Activated CD4-positive, alpha-beta T cell treated with anti-CD3 and anti-CD28 coated beads, Interleukin-2, amount 10 ng/mL, durations not matched to agents 7 days and 5 days (primary cell): Measurements from ENCODE around the gene HNF4A. TPM values are rescaled to one million over a fixed set of nuclear protein-coding genes. Genes with fewer than 3 reads are reported as not detected.
A peak's percentile ranks its signal among the peaks of the same experiment; 100 is the strongest.
"Not testable (repeated sequence)": the region's sequence is repeated elsewhere in the genome, so short reads cannot be mapped to it uniquely, and the experiment has no call there.

Experiments used
- CTCF ChIA-PET: fragments of 350-600 bp; sonication (Branson Sonifier 250); formaldehyde crosslinking; loops from one replicate; lab custom pipeline; 2021; ENCODE audit warnings: antibody characterized with exemption; lab: Charles Lee
- POLR2A ChIA-PET: fragments of 350-600 bp; sonication (Branson Sonifier 250); formaldehyde crosslinking; loops from one replicate; lab custom pipeline; 2021; ENCODE audit warnings: antibody characterized with exemption; lab: Charles Lee
- DNase-seq: peaks from one replicate; pipeline ENCODE4 v3.0.0-alpha.2; 2020
- H3K27ac Mint-ChIP-seq: one replicate; pipeline ENCODE4 v1.8.0; 2021; ENCODE audit warnings: mild to moderate bottlenecking, moderate library complexity, mixed read lengths
- H3K27me3 Mint-ChIP-seq: one replicate; pipeline ENCODE4 v1.8.0; 2021; ENCODE audit warnings: mixed read lengths
- H3K36me3 Mint-ChIP-seq: one replicate; pipeline ENCODE4 v1.8.0; 2021; ENCODE audit warnings: low read depth, mixed read lengths
- H3K4me1 Mint-ChIP-seq: one replicate; pipeline ENCODE4 v1.8.0; 2021; ENCODE audit warnings: mixed read lengths
- H3K4me3 Mint-ChIP-seq: one replicate; pipeline ENCODE4 v1.8.0; 2021; ENCODE audit warnings: mild to moderate bottlenecking, moderate library complexity, mixed read lengths
- H3K9me3 Mint-ChIP-seq: one replicate; pipeline ENCODE4 v1.8.0; 2021; ENCODE audit warnings: mixed read lengths
- total RNA-seq, 2 experiments: library from RNA; stranded (reverse); gene quantifications; one replicate each; pipeline ENCODE4 v1.2.3, GENCODE V29; 2021

The HNF4A gene
- not detected for total RNA-seq

DNA sequence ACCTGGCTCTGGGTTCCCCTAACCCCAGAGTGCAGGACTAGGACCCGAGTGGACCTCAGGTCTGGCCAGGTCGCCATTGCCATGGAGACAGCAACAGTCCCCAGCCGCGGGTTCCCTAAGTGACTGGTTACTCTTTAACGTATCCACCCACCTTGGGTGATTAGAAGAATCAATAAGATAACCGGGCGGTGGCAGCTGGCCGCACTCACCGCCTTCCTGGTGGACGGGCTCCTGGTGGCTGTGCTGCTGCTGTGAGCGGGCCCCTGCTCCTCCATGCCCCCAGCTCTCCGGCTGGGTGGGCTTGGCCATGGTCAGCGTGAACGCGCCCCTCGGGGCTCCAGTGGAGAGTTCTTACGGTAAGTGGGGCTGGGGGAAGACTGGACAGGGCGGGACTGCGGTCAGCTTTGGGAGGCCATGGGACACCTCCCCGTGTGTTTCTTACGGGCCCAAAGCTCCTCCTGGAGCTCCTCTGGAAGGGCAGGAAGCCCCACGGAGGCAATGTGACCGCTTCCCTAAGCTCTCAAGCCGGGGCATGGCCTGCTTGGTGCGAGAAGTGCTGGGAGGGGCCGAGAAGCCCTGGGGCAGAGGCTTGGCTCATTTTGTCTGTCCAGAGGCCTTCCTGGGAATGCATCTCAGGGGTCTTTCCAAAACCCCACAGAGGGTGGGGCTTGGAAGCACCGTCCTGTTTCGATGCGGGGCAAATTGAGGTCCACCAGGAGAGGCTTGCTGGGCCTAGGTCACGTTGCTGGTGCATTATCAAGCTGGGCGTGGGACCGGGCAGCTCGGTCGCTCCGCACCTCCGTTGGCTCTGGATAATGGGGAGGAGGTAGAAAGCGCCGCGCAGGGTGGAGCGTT, at the start of gene HNF4A:
Gene HNF4A, plus strand, starts transcription at position 202 of the 855 bp plus-strand sequence. Its CDS starts 106 bp downstream, at position 308.
- Mint-ChIP-seq H3K9me3 (no peaks in the 10 kb centered on the region), H3K4me1 (no peaks in the 10 kb centered on the region), H3K4me3 (no peak within 1 kb of the TSS), H3K36me3 (no peaks in the 10 kb centered on the region), H3K27ac (no peak within 1 kb of the TSS), H3K27me3 (peaks cover 6% of the 10 kb centered on the region)
- ChIA-PET POLR2A (no interaction called here), CTCF (no interaction called here)
- no peak for DNase-seq

DNA sequence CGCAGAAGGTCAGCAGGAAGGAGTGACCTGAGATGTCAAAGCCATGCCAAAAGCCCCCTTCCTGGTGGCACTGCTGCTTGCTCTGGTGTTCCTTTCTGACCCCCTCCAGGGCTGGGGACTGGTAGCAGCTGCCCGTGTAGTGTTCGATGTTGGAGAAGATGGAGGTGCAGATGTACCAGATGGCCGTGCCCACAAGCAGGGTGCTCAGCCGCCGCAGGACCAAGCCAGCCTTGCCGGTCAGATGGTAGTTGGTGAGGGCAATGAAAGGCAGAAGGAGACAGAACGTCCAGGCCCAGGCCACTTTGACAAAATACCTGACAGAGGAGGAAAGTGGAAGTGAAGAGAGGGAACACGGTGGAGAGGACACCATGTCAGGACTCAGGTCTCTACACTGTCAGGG, 48.6 kb upstream of the HNF4A start:
- no peaks in the 10 kb centered on the region for H3K36me3 Mint-ChIP-seq
- DNase-seq = no peak
- peaks cover 20% of the 10 kb centered on the region for H3K4me1 Mint-ChIP-seq
- no peak overlapping the region for H3K4me3 Mint-ChIP-seq
- POLR2A ChIA-PET = no interaction called here
- CTCF ChIA-PET = no interaction called here
- H3K9me3 Mint-ChIP-seq = no peaks in the 10 kb centered on the region
- H3K27ac Mint-ChIP-seq = peak overlapping the region; percentile 10
- no peaks in the 10 kb centered on the region for H3K27me3 Mint-ChIP-seq

DNA sequence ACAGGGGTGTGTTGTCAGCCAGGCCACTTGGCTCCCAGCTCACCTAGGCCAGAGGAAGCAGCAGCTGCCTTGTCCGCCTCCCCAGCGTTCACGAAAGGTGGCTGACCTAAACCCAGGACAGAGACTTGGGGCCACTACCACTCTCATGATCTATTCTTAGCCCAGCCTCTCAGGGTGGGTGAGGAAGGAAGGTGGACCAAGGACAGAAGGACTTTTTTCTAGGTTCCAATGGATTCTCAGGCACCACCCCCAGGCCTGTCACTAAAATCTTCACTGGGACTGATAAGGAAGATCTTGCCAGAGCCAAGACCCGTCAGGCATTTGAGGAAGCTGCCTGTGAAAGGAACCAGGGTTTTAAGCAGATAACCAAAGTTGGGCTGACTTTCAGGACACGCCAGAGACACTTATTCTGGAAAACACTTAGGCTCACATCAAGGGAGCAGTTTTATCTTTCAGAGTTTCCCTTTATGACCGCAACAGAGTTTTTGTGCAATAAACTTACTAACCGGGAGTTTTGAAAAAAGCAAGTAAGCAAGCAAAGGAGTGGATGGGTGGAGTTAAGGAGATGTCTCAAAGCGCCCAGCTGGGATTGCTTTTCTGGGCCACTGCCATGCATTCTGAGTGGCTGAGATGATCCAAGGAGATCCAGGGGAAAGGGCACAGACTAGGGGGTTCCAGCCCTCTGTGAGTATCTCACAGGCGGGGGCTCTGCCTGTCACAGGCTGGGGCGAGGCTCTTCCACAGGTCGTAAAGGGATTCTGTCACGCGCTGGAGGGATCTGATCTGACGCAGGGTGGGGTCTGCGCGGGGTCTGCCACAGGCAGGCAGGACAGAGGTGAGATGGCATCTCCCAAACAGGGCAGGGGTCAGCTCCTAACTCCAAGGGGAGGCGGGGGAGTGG, 45.5 kb upstream of the HNF4A start:
- ChIA-PET POLR2A (no interaction called here), CTCF (interaction anchor here (0.9 to 6.3 kb wide), 16 partner anchors 10 to 645 kb away, joined by 3 to 144 read pairs (median 4); partner anchors contain the start of gene OSER1)
- Mint-ChIP-seq H3K36me3 (no peaks in the 10 kb centered on the region), H3K9me3 (no peaks in the 10 kb centered on the region), H3K4me1 (peaks cover 20% of the 10 kb centered on the region), H3K27me3 (no peaks in the 10 kb centered on the region), H3K27ac (peak overlapping the region; percentile 94), H3K4me3 (peak overlapping the region; percentile 91)
- no peak for DNase-seq

DNA sequence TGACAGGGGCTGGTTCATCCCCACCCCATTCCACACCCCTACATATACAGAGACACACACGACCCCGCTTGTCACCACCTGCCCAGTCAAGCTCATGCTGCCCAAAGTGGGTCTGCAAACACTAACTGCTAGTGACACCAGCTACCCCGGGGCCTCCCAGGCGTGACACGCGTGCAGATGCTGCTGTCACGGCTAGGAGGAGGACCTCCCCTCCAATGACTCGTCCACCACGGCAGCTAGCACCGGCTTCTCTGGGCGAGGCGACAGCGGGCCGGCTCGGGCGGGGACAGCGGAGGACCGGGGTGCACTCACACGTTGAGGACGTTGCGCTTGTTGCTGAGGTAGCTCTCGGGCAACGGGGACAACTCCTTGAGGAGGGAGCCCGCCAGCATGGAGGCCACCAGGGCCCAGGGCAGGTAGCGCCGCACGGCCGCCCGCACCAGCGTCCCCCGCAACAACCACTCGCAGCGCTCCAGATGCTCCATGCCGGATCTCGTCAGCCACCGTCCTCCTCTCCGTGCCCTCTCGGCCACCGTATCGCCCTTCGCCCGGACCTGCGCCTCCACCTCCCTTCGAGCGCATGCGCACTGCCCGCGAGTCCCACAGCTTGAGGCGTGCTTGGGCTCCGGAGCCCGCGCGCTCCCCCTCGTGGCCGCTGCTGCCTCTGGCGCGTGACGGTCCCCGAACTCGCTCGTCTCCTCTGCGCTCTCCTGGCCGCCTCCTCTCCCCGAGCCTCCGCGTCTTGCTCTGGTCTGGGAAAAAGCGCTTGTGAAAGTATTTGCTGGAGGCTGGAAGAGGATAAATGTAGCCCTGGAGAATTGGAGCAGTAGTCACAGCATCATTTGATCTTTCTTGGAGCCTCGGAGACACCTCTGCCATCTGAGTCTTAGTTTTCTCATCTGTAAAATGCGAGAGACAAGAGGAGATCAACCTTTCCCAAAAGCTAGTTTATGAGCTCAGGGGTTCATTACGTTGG, 44.5 kb upstream of the HNF4A start, which contains the start of gene FITM2:
Gene FITM2, minus strand, starts transcription at position 539 of the 976 bp plus-strand sequence. Its CDS starts 54 bp downstream, at position 485.
- H3K4me1 Mint-ChIP-seq = peaks cover 20% of the 10 kb centered on the region
- H3K9me3 Mint-ChIP-seq = no peaks in the 10 kb centered on the region
- ChIA-PET CTCF (interaction anchor here (0.6 to 6.3 kb wide), 29 partner anchors 9 to 646 kb away, joined by 3 to 144 read pairs (median 3); partner anchors contain the start of genes GDAP1L1 and OSER1), POLR2A (interaction anchor here (0.7 kb wide), 1 partner anchor 92 kb away, joined by 3 read pairs; no protein-coding TSS in a partner anchor)
- no peaks in the 10 kb centered on the region for H3K36me3 Mint-ChIP-seq
- peak within 1 kb of the TSS; percentile 94 for H3K27ac Mint-ChIP-seq
- H3K4me3 Mint-ChIP-seq = peak within 1 kb of the TSS; percentile 91
- H3K27me3 Mint-ChIP-seq = no peaks in the 10 kb centered on the region
- peak; percentile 99 for DNase-seq

DNA sequence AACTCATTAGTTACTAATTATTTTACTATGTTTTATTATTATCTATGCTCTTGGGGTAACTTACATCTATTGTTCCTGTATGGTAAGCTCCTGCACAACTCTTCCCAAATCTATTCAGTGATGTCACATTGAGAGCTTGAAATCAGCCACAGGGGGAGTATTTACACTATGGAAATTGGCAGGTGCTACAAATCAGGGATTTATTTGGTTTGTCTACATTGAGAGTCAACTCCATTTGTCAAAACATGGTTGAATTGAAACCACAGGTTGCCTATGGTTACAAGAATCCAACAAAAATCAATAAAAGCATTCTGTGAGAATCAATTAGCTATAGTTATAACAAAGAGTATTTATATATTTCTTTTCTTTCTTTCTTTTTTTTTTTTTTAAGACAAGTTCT, 40.6 kb upstream of the HNF4A start:
- Mint-ChIP-seq H3K4me3 (no peak overlapping the region), H3K27me3 (peaks cover 8% of the 10 kb centered on the region), H3K4me1 (peaks cover 13% of the 10 kb centered on the region), H3K27ac (no peak overlapping the region), H3K9me3 (no peaks in the 10 kb centered on the region), H3K36me3 (no peaks in the 10 kb centered on the region)
- ChIA-PET CTCF (interaction anchor here (0.6 kb wide), 1 partner anchor 192 kb away, joined by 4 read pairs; no protein-coding TSS in a partner anchor), POLR2A (interaction anchor here (0.5 kb wide), 1 partner anchor 43 kb away, joined by 3 read pairs; no protein-coding TSS in a partner anchor)
- DNase-seq = no peak

DNA sequence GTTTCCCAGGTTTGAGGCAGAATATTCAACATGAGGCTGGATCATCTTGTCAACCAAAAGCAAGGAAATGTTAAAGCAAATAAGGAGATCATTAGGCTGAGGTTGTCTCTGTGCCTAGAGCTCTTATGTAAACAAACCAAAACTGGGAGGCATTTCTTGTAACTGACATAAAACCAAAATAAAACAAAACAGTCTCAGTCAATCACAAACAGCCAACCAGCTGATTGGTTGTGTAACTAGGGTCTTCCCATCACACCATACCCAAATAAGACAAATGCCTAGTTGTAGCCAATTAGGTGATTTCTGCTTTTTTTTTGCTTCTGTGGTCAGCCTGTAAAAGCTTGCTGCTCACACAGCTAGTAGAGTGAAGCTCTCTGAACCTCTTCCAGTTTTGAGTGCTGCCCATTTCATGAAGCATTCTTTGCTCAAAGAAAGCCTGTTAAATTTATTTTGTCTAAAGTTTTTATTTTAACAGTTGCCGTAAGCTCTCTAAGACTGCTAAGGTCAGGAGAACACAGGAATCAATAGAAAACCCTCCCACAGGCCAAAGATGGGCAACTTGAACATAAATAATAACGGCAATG, 35.6 kb upstream of the HNF4A start:
- Mint-ChIP-seq H3K27ac (no peak overlapping the region), H3K9me3 (no peaks in the 10 kb centered on the region), H3K4me3 (no peak overlapping the region), H3K4me1 (no peaks in the 10 kb centered on the region), H3K36me3 (no peaks in the 10 kb centered on the region), H3K27me3 (peaks cover 8% of the 10 kb centered on the region)
- ChIA-PET POLR2A (no interaction called here), CTCF (interaction anchor here (1.1 kb wide), 1 partner anchor 9 kb away, joined by 4 read pairs; the partner anchor contains the start of gene FITM2)
- DNase-seq = no peak

DNA sequence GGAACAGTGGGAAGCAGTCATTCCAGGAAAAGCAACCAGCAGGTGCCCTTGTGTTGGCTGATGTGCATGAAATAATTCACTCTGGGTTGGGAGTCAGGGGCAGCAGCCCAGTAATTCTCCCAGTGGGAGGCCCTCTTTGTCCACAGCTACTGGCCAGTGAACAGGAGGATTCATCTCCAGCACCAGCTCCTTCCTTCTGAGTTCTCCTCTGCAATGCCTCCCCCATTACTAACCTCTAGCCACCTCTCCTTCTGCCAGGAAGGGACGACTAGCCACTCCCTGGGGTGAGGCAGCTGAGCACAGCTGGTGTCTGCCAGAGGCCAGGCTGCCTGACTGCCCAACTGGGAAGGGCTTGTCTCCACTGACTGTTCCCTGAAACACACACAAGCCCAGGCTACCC, 31.2 kb upstream of the HNF4A start:
- peaks cover 7% of the 10 kb centered on the region for H3K27me3 Mint-ChIP-seq
- DNase-seq = no peak
- ChIA-PET CTCF (interaction anchor here (4.2 kb wide), 1 partner anchor 13 kb away, joined by 19 read pairs; the partner anchor contains the start of gene FITM2), POLR2A (no interaction called here)
- H3K36me3 Mint-ChIP-seq = no peaks in the 10 kb centered on the region
- H3K4me1 Mint-ChIP-seq = peaks cover 2% of the 10 kb centered on the region
- H3K9me3 Mint-ChIP-seq = no peaks in the 10 kb centered on the region
- H3K4me3 Mint-ChIP-seq = no peak overlapping the region
- H3K27ac Mint-ChIP-seq = no peak overlapping the region

DNA sequence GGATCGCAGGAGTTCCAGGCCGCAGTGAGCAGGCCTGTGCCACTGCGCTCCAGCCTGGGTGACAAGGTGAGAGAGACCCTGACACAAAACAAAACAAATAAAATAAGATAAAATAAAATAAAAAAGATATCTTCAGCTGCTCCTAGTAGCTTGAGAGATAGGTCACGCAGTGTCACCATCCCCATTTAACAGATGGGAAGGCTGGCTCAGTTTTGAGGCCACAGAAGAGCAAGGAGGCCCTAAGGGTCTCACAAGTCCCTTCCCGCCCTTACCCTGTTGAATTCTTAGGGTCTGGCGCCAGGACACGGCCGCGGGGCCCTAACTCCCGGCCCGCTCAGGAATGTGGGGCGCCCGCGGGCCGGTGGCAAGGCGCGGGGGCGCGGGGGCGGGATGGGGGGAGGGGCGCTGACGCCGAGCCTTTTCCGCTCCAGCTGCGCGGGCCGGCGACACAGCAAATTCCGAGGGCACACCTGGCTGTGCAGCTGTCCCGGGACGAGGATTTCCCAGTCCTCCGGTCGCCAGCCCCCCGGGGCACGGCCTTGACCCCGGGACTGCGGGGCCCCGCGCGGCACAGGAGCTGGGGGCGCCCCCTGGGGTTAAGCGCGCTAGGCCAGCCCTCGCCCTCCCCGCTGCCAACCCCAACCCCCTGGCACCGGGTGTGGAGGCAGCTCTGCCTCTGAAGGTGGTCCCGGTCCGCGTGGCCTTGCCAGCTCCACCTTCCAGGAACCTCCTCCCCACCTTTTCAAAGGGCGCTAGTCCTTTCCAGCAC, 28.9 kb upstream of the HNF4A start:
- Mint-ChIP-seq H3K27me3 (peaks cover 7% of the 10 kb centered on the region), H3K27ac (no peak overlapping the region), H3K36me3 (no peaks in the 10 kb centered on the region), H3K4me3 (peak overlapping the region; percentile 30), H3K4me1 (peaks cover 2% of the 10 kb centered on the region), H3K9me3 (no peaks in the 10 kb centered on the region)
- POLR2A ChIA-PET = no interaction called here
- no peak for DNase-seq
- CTCF ChIA-PET = interaction anchor here (1.3 to 2.7 kb wide), 2 partner anchors 16 to 108 kb away, joined by 7 to 13 read pairs; partner anchors contain the start of gene FITM2

DNA sequence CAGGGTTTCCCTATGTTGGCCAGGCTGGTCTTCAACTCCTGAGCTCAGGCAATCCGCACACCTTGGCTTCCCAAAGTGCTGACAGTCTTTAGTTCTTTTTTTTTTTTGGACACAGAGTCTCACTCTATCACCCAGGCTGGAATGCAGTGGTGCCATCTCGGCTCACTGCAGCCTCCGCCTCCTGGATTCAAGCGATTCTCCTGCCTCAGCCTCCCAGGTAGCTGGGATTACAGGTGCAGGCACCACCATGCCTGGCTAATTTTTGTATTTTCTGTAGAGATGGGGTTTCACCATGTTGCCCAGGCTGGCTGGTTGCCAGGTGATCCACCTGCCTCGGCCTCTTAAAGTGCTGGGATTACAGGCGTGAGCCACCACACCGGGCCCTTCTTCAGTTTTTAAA, 27.8 kb upstream of the HNF4A start:
- ChIA-PET CTCF (interaction anchor here (0.6 to 2.7 kb wide), 3 partner anchors 17 to 110 kb away, joined by 3 to 13 read pairs (median 4); partner anchors contain the start of gene FITM2), POLR2A (interaction anchor here (0.6 kb wide), 1 partner anchor 111 kb away, joined by 8 read pairs; no protein-coding TSS in a partner anchor)
- not testable (repeated sequence) for H3K27ac Mint-ChIP-seq, H3K4me3 Mint-ChIP-seq, H3K9me3 Mint-ChIP-seq, DNase-seq, H3K36me3 Mint-ChIP-seq, H3K4me1 Mint-ChIP-seq, H3K27me3 Mint-ChIP-seq

DNA sequence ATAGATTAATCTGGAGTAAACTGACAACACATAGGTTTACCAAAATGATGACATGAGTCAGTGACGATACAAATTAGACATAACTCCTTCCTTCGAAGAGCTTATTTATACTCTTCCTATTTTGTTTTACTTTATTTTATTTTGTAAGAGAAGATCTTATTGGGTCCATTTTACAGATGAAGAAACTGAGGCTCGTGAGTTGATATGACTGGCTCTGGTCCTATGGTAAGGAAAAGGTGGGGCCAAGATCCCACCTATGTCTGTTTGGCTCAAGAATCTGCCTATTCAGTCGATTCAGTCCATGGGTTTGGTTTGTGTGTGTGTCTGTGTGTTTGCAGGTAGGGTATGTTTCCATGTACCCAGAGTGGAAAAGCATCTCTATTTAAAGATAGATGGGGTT, 27.1 kb upstream of the HNF4A start:
- peaks cover 7% of the 10 kb centered on the region for H3K27me3 Mint-ChIP-seq
- POLR2A ChIA-PET = no interaction called here

More for the DNA sequence above, 27.1 kb upstream of the HNF4A start:
- Mint-ChIP-seq H3K4me1 (peaks cover 2% of the 10 kb centered on the region), H3K27ac (no peak overlapping the region), H3K36me3 (no peaks in the 10 kb centered on the region), H3K9me3 (no peaks in the 10 kb centered on the region), H3K4me3 (no peak overlapping the region)
- no peak for DNase-seq
- CTCF ChIA-PET = no interaction called here
